ENCODE data around the gene FAAP20.

Gene FAAP20

DNA sequence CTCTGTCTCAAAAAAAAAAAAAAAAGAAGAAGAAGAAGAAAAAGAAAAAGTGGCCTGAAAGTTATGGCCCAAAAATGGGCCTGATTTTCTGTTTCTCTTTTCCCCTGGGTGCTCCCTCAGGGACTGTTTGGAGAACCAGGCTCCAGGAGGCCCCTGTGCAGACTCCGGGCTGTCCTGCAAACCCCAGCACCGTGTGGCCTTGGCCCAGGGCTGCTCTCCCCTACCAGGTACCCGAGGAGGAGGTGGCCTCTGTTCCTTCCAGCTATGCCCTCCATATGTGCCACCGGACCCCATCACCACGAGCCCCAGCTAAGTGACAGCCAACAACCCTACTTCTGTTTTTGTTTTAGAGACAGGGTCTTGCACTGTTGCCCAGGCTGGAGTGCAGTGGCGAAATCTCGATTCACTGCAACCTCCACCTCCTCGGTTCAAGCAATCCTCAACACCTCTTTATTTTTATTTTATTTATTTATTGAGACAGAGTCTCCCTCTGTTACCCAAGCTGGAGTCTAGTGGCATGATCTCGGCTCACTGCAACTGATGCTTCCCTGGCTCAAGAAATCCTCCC is 7.5 kb upstream of the FAAP20 start:
- TF ChIP-seq, protein P1, sequence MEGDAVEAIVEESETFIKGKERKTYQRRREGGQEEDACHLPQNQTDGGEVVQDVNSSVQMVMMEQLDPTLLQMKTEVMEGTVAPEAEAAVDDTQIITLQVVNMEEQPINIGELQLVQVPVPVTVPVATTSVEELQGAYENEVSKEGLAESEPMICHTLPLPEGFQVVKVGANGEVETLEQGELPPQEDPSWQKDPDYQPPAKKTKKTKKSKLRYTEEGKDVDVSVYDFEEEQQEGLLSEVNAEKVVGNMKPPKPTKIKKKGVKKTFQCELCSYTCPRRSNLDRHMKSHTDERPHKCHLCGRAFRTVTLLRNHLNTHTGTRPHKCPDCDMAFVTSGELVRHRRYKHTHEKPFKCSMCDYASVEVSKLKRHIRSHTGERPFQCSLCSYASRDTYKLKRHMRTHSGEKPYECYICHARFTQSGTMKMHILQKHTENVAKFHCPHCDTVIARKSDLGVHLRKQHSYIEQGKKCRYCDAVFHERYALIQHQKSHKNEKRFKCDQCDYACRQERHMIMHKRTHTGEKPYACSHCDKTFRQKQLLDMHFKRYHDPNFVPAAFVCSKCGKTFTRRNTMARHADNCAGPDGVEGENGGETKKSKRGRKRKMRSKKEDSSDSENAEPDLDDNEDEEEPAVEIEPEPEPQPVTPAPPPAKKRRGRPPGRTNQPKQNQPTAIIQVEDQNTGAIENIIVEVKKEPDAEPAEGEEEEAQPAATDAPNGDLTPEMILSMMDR (conservative IDR thresholded peaks at IDR 0.05): no peak
- TF ChIP-seq ZFX (IDR thresholded peaks at IDR 0.05): no peak
- no peak overlapping the region for H3K27ac ChIP-seq

DNA sequence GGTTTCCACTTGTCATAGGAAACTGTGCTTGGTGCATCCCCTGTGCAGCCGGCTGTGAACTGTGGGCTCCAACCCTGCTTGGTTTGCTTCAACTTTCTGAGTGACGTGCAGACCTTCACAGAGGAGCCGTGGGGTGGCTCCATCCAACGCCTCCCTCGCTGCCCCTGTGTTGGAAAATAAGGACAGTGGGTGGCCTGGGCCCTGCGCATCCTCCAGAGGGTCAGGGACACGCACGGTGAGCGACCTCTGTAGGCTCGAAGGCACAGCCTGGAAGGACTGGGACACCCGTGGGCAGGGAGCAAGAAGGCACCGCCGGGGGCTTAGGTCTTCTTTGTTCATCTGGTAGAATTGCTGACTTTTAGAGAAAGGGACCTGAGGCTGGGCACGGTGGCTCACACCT is 6.5 kb upstream of the FAAP20 start:
- TF ChIP-seq, protein P1 (conservative IDR thresholded peaks at IDR 0.05): no peak
- TF ChIP-seq ZFX (IDR thresholded peaks at IDR 0.05): no peak
- no peak overlapping the region for H3K27ac ChIP-seq

DNA sequence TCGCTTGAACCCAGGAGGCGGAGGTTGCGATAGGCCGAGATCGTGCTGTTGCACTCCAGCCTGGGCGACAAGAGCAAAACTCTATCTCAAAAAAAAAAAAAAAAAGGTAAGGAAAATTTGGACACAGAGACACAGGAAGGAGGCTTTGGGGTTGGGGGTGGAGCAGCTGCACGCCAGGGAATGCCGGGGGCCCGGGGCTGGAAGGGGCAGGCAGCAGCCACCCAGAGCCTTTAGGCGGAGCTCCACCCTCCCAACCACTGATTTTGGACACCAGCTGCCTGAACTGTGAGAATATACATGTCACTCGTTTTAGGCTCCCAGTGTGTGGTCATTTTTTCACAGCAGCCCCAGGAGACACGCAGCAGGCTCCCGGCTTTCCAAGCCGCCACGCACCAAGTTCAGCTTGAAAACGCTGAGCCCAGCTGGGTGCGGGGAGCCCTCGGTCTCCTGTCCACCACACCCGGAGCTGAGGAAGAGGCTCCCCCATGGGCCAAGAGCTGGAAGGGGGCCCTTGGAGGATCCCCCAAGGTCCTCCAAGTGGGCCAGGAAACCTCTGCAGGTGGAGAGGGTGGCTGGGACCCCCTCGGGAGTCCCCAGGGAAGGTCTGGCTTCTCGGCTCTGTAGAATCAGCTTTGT is 5.9 kb upstream of the FAAP20 start:
- H3K27ac ChIP-seq: peak overlapping the region; percentile 69
- TF ChIP-seq ZFX (IDR thresholded peaks at IDR 0.05): no peak
- TF ChIP-seq, protein P1 (conservative IDR thresholded peaks at IDR 0.05): no peak

DNA sequence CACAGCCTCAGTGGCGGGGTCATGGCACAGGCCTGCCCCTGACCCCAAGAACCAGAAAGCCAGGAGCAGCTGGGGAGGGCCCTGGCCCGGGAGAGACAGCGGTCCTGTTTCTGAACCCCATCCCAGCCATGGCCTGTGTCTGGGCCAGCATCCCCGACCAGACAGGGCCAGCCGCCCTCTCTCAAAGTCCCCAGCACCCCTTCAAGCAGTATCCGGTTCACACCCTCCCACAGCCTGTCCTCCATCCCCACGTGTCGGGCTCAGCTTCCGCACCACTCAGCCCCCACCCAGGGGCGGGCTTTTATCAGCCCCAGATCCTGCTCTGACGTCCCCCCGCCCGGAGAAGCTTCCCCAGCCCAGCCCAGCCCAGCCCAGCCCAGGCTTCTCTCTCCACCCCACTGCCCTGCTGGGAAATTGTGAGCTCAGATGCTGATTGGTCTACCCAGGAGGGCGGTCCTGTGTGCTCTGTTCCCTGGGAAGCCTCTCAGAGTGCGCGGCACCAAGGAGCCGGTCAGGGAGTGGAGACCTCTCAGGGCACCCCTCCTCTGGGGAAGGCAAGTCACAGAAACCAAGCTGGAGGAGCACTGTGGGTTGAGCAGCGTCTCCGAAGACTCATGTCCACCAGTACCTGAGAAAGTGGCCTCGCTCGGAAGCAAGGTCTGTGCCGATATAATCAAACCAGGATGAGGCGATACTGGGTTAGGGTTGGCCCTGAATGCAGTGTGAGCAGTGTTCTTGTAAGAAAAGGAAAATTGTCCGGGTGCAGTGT is 4.7 kb upstream of the FAAP20 start:
- H3K27ac ChIP-seq: peak overlapping the region; percentile 69

DNA sequence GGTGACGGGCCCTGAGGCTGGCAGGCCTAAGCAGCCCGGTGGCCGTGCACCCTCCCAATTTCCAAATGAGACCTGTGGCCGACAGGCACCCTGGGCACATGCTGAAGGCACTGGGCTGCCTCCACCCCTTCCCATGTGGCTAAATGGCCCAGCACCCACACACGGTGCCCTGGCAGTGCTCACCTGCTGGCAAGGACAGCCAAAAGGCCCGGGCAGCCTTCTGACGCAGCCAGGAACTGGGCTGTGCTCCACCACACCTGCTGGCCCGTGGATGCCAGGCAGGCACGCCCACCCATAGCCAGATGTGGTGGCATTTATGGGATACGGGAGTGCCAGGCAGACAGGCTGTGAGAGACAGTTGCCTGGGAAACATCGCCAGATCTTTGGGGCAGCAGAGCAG is 4.0 kb upstream of the FAAP20 start:
- TF ChIP-seq, protein P1 (conservative IDR thresholded peaks at IDR 0.05): no peak
- no peak for TF ChIP-seq ZFX (IDR thresholded peaks at IDR 0.05)
- peak overlapping the region; percentile 69 for H3K27ac ChIP-seq

More for the DNA sequence above, 4.7 kb upstream of the FAAP20 start:
- TF ChIP-seq, protein P1 (conservative IDR thresholded peaks at IDR 0.05): no peak

DNA sequence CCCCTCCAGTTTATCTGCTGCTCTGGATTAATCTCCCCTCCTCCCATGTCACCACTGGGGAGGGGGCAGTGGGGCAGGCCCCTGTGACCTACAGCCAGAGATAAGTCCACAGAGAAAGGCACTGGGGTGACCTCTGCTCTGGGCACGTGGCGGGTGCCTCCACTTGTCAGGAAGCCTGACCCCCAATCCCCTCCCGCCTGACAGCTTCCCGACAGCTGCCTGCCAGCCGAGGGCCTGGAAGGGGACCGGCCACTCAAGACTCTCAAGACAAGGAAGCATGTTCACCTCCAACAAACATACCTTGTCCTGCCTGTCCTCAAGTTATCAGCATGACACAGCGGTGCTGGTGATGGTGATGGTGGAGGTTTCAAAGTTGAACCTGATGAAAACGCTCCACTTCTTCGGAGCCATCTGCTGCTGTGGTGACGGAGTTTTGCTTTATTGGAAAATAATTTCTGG is 3.2 kb upstream of the FAAP20 start:
- H3K27ac ChIP-seq: peak overlapping the region; percentile 69
- no peak for TF ChIP-seq ZFX (IDR thresholded peaks at IDR 0.05)
- TF ChIP-seq, protein P1 (conservative IDR thresholded peaks at IDR 0.05): no peak
